ENCODE data around the gene TTBK2. TPM values are rescaled to one million over a fixed set of nuclear protein-coding genes. Genes with fewer than 3 reads are reported as not detected.
A peak's percentile ranks its signal among the peaks of the same experiment; 100 is the strongest.
"Not testable (repeated sequence)": the region's sequence is repeated elsewhere in the genome, so short reads cannot be mapped to it uniquely, and the experiment has no call there.

The TTBK2 gene
- total RNA-seq (2014; rRNA removed; shearing (Covaris generic)), result 6.8 and 8.8 TPM in 2 replicates
- 3.0 and 4.3 TPM in 2 replicates for polyA plus RNA-seq (2014; cell fraction: nucleus; rRNA removed)

DNA sequence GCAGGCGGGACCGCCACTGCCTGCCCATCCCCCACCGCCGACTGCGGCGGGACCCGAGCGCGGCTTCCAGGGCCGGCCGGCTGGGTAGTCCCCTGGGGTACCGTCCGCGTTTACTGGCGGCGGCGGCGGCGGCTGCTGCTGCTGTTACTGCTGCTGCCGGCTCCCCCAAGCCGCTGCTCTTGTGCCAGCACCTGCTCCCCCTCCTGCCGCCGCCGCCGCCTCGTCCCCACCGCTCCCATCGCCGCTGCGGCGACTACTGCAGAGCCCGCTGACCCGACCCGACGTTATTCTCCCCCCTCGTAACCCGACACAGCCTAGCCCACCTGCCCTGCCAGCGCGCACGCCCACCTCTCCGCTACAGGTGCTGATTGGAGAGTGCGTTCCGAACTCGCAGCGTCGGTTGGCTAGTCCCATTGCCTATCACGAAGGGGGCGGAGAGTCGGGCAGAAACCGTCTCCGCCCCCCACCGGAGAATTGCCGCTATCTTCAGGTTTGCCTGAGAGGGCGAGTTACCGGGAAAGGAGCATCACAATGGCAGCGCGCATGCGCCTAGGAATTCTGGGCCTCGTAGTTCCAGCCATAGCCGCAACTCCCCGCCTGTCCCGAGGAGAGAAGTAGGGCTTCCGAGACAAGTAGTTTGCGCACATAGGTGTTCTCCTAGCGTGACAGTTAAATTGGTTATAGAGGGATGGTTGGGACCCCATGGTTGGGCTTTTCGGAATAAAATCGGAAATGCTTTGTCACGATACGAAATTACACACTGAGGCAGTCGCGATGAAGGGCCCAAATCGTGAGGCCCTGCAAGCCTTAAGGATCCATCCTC is at the start of gene TTBK2:
Gene TTBK2 (minus strand): TSS at position 260 of the 823 bp plus-strand sequence. CDS start 42,161 bp downstream, outside the sequence.
- DNase-seq (ENCODE audit: extremely low read depth, low read depth), result peak; percentile 98

DNA sequence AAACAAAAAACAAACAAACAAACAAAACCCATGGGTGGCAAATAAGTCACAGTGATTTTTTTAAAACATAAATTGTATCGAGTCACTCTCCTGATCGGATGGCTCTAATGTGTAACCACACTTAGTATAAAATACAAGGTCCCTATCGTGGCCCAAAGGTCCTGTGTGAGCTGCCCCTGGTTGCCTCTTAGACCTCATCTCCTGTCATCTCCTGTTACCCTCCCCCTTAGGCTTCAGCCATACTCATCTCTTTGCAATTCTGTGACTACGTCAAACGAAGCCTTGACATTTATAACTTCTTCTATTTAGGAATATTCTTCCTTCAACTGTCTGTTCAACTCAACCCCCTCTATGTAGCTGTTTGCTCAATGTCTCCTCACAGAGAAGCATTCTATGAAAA is 43.9 kb upstream of the TTBK2 start:
- DNase-seq (ENCODE audit: extremely low read depth, low read depth), result no peak

DNA sequence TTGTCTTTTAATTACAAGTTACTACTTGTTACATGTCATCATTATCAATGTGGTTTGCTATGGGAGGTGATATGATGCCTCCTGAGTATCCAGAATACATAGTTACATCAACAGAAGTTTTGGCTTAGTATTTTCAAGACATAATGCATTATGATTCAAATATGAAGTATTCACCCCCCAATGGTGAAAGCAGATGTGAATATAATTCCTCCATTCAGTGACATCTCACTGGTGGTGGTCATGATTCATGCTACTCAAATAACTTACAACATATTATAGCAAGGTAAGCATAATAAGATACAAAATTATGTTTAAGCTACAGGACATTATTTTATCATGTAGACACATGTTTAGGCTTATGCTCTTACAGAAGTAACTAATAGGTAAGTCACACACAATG is 34.9 kb upstream of the TTBK2 start:
- no peak for DNase-seq (ENCODE audit: extremely low read depth, low read depth)

DNA sequence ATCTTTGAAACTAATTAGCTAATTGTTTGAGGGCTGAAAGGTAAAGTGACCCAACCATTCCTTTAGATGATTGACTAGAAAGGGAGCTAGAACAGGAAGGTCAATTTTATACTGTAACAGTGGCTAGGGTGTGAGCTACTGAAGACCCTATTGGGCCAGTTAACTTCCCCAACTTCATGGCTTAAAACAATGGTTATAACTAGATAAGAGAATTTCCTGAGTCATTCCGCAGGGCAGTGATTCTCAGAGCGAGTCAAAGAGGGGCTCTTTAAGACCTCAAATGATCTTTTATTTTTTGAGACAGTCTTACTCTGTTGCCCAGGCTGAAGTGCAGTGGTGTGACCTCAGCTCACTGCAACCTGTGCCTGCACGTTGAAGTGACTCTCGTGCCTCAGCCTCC is 33.7 kb upstream of the TTBK2 start:
- DNase-seq (ENCODE audit: extremely low read depth, low read depth), result no peak

DNA sequence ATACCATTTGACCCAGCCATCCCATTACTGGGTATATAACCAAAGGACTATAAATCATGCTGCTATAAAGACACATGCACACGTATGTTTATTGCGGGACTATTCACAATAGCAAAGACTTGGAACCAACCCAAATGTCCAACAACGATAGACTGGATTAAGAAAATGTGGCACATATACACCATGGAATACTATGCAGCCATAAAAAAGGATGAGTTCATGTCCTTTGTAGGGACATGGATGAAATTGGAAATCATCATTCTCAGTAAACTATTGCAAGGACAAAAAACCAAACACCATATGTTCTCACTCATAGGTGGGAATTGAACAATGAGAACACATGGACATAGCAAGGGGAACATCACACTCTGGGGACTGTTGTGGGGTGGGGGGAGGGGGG is 28.3 kb upstream of the TTBK2 start:
- not testable (repeated sequence) for DNase-seq (ENCODE audit: extremely low read depth, low read depth)

DNA sequence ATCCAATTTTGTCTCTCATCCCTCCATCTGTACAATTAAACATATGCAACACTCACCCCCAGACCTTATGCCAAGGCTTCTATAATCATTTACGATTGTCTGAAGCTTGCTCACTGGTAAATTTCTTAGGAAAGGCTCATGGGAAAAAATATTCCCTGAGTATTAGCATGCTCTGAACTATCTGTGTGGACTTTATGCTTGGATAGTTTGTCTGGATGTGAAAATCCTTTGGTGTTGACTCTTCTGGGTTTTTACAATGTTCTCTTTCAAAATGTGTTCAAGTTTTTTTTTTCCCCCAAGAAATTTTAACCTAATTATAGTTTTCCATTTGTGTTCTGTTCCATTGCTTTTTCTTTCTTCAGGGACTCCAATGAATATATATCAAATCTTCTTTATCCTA is 19.9 kb upstream of the TTBK2 start:
- no peak for DNase-seq (ENCODE audit: extremely low read depth, low read depth)

DNA sequence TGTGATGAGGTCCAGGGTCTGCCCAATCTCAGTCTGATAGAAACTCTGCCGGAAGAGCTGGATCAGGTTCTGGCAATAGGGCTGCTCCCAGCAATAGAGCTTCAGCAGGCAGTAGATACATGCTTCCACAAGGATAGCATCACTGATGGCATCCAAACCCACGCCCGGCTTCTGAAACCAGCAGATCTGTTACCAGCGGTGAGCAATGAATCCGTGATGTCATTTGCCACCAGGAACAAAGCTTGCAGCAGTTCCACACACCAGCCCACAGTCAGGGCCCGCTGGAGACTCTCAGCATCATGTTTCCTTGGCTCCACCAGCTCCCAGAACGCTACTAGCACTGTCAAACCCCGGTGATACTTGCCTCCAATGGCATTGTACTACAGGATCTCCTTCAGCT is 19.3 kb upstream of the TTBK2 start:
- no peak for DNase-seq (ENCODE audit: extremely low read depth, low read depth)

DNA sequence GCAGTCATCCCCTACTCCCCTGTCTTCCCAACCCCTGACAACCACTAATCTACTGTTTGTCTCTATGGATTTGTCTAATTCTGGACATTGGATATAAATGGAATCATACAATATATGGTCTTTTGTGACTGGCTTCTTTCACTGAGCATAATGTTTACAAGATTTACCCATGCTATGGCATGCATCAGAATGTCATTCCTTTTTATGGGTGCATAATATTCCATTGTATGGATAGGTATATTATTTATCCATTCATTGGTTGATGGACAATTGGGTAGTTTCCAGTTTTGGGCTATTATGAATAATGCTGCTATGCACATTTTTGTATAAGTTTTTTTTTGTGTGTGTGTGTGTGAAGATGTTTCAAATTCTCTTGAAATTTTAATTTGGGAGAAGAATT is 16.6 kb upstream of the TTBK2 start:
- DNase-seq (ENCODE audit: extremely low read depth, low read depth), result no peak

DNA sequence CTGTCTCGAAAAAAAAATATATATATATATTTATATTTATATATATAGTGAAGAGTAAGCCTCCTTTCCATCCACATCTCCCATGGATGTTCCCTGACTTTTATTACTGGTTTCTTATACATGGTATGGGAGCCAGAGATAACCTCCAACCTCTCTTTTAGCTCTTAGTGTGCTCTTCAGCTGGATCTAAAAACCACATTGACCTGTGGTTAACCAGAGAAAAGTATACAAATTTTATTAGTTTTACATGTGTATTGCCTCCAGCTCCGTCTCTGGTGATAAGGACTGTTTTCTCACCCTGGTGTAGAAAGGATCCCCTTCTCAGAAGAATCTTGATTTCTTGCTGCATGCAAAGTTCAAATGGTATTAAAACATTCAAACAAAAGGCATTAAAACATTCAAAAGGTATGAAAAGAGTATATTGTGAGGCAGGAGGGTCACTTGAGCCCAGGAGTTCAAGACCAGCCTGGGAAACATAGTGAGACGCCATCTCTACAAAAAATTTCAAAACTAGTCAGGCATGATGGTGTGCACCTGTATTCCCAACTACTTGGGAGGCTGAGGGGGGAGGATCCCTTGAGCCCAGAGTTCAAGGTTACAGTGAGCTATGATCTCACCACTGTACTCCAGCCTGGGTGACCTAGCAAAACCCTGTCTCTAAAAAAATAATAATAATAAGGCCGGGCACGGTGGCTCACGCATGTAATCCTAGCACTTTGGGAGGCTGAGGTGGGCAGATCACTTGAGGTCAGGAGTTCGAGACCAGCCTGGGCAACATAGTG is 13.5 kb upstream of the TTBK2 start:
- DNase-seq (ENCODE audit: extremely low read depth, low read depth), result no peak

DNA sequence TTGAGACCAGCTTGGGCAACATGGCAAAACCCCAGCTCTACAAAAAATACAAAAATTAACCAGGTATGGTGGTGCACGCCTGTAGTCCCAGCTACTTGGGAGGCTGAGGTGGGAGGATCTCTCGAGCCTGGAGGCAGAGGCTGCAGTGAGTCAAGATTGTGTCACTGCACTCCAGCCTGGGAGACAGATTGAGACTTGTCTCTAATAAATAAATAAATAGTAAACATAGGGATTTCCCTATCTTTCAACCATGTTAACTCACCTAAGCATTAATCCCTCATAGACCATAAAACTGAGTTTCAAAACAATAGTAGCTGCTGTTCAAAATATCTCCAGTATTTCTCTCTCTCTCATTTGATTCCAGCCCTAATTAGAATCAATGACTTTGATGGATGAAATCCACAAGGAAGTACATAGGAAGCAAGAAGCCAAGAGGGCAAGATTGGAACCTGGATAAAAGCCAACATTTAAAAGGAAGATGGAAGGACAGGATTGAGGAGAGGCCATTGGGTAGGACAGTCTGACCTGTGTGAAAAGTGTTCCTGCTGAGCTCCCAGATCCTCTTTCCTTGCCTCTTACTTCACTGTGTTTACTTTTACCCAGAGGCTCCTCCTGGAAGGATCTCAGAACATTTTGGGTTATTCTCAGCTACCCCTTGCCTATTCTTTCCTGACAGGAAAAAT is 12.4 kb upstream of the TTBK2 start:
- no peak for DNase-seq (ENCODE audit: extremely low read depth, low read depth)

DNA sequence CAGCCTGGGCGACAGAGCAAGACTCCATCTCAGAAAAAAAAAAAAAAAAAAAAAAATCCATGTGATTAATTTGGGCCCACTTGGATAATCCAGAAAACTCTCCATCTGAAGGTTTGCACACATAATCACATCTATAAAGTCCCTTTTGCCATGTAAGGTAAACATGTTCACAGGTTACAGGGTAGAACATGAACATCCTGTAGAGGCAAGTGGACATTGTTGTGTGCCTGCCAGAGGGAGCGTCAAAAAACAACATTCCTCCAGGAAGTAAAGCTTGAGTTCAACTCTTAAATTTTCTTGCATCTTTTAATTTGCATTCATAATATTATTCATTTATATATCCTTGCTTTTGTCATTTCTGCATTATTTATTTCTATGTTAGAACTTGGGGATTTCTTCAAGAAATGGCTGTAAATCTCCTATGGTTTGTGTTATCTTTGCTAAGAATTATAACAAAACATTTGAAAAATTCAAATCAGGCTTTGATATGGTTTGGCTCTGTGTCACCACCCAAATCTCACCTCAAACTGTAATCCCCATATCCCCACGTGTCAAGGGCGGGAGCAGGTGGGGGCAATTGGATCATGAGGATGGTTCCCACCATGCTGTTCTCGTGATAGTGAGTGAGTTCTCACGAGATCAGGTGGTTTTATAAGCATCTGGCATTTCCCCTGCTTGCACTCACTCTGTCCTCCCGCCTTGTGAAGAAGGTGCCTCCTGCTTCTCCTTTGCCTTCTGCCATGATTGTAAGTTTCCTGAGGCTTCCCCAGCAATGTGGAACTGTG is 11.3 kb upstream of the TTBK2 start:
- DNase-seq (ENCODE audit: extremely low read depth, low read depth), result no peak

DNA sequence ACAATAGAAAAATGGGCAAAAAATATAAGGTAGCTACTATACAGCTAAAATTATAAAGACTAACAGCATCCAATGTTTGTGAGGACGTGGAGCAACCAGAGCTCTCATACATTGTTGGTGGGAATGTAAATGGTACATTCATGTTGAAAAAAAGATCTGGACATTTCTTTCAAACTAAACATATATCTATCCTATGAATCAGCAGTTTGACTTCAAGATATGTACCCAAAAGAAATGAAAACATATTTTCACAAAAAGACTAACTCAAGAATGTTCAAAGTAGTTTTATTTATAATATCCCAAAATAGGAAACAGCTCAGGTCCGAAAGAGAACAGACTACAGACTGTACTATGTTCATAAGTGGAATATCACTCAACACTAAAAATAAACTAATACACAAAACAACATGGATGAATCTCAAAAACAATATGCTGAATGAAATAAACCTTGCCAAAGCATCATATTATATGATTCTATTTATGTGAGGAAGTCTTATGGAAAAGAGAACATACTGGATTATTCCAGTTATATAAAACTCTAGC is 8.8 kb upstream of the TTBK2 start:
- no peak for DNase-seq (ENCODE audit: extremely low read depth, low read depth)

DNA sequence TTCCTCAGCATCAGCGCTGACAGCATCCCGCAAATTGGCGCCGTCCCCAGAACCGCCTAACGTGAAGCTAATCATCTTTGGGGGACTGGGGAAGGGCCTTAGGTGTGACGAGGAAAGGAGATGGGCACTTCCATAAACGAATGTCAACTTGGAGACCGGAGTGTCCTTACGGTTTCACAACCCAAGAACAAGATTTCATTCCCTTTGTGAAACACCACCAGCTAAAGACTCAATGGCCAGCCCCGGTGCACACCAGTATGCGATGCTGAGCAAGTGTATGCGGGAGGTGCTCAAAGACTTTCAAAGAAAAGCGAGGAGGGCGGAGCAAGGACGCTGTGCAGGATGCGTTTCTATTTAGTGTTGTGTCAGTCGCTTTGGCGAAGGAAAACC is 759 bp upstream of the TTBK2 start:
- no peak for DNase-seq (ENCODE audit: extremely low read depth, low read depth)

DNA sequence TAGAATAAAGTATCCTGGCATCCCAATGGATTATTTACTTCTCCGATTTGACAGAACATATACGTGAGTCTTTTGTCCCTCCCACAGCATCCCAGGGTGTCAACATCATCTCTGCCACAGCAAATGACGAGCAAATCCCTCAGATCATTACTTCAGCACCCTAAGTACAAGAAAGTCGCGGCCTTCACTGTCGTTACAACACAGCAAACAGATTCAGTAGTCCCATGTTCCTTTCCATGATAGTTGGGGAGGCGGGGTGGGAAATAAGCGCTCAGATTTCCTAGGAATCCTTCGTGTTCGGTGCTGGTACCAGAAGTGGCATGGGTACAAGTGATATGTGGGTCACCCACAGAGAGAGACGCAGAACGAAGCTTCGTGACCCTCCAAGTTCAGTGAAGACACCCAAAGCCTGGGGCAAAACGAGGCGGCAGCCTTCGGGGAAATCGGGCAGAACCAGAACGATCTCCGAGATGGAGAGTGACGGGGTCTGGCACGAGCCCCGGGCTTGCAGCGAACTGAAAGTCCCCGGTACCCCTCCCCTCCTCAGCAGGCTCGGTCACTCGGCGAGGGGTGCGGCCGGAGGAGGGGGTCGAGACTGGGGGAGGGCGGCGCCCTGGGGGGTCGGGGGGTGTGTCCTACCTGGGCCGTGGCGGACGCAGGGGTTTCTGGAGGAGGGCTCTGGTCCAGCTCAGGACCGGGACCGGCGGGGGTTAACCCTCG is 619 bp downstream of the TTBK2 start:
- no peak for DNase-seq (ENCODE audit: extremely low read depth, low read depth)

DNA sequence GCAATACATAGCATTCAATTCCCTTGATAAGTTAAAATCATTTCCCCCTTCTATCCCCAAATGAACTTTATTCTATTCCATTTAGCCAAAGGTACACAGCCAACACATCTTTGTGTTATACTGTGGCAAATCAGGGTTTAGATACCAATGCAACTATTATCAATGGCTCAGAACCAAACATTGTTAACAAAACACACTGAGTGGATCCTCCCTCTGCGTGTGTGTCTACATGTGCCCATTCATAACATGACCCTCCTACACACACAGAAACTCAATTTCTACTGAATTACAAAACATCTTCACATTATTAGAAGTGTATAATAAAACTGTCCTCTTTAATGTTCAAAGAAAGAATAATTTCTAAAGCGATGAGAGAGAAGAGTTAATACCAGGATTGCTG is 1.3 kb downstream of the TTBK2 start:
- no peak for DNase-seq (ENCODE audit: extremely low read depth, low read depth)

DNA sequence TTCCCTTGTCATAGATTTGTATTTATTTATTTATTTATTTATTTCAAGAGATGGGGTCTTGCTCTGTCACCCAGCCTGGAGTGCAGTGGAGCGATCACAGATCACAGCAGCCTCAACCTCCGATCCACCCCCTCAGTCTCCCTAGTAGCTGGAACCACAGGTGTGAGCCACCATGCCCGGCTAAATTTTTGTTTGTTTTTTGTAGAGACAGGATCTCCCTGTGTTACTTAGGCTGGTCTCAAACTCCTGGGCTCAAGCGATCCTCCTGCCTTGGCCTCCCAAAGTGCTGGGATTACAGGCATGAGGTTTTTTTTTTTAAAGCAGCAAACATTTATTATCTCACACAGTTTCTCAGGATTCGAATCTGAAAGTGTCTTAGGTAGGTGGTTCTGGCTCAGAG is 2.5 kb downstream of the TTBK2 start:
- DNase-seq (ENCODE audit: extremely low read depth, low read depth), result no peak

DNA sequence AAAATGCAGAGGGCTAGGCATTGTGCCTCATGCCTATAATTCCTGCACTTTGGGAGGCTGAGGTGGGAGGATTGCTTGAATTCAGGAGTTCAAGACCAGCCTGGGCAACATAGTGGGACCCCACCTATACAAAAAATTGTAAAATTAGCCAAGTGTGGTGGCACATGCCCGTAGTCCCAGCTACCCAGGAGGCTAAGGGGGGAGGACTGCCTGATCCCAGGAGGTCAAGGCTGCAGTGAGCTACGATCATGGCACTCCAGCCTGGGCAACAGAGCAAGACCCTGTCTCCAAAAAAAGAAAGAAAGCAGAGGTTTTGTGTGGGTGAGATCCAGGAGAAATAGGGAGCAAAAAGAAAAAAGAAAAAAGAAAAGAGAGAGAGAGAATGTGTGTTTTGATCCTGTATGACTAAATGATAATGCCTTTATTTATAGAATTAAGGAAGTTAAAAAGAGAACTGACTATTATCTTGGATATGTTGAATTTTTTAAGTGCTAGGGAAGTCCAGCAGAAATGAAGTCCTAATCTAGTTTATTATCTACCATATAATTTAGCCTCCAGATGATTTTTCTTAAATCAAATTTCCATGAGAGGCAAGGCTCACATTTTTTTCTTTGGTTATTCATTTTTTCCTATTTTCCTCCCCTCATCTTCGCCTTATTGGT is 4.8 kb downstream of the TTBK2 start:
- DNase-seq (ENCODE audit: extremely low read depth, low read depth), result no peak

DNA sequence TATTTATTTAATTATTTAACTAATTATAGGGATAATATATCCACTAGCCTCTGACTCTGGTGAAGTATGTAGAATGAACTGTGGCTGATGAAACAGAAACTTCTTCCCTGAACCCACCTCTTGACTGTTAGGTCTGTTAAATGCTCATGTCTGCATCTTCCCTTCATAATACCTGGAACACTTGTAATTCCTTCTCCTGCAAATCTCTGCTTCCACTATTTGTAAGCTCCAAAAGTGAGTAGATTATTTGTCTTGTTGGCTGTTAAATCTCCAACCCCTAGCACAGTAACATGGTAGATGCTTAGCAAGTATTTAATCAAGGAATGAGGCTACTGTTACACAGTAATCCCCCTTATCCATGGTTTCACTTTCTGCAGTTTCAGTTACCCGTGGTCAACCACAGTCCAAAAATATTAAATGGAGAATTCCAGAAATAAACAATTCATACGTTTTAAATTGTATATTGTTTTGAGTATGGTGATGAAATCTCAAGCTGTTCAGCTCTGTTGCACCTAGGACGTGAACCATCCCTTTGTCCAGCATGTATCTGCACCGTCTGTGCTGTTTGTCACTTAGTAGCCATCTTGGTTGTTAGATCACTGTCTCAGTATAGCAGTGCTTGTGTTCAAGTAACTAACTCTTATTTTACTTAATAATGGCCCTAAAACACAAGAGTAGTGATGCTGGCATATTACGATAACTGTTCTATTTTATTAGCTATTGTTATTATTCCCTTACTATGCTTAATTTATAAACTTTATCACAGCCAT is 5.7 kb downstream of the TTBK2 start:
- DNase-seq (ENCODE audit: extremely low read depth, low read depth), result no peak
